CD4-positive, alpha-beta memory T cell (primary cell): Measurements from ENCODE around the gene GTF2A1. TPM values are rescaled to one million over a fixed set of nuclear protein-coding genes. Genes with fewer than 3 reads are reported as not detected.

Experiments
- CTCF ChIA-PET: fragments of 350-600 bp; sonication (Branson Sonifier 250); formaldehyde crosslinking; loops from one replicate; lab custom pipeline; 2021; ENCODE audit warnings: inconsistent platforms; ENCODE audit not compliant: partially characterized antibody; lab: Charles Lee
- POLR2A ChIA-PET: fragments of 350-600 bp; sonication (Branson Sonifier 250); formaldehyde crosslinking; loops from one replicate; lab custom pipeline; 2021; ENCODE audit not compliant: partially characterized antibody; lab: Charles Lee
- DNase-seq, 5 donors: peaks; one replicate each; pipeline versions ENCODE4 v3.0.0 to v3.0.0-alpha.2; 2020 to 2022; ENCODE audit warnings: mixed read lengths in 1 of 5
- H3K27ac ChIP-seq: one replicate; pipeline ENCODE4 v1.7.0; 2013; ENCODE audit warnings: low read depth, low read length
- H3K27me3 ChIP-seq: 2 replicates; pipeline ENCODE4 v1.7.0; 2013; ENCODE audit warnings: mild to moderate bottlenecking, low read length, moderate library complexity; ENCODE audit not compliant: insufficient read depth
- H3K36me3 ChIP-seq: 2 replicates; pipeline ENCODE4 v1.7.0; 2013; ENCODE audit warnings: mild to moderate bottlenecking, low read length, moderate library complexity; ENCODE audit not compliant: insufficient read depth
- H3K4me1 ChIP-seq: 2 replicates; pipeline ENCODE4 v1.7.0; 2013; ENCODE audit warnings: mild to moderate bottlenecking, low read length, moderate library complexity; ENCODE audit not compliant: insufficient read depth
- H3K4me3 ChIP-seq, 2 donors: one replicate each; pipeline ENCODE4 v1.7.0; 2013; ENCODE audit warnings: low read length in 2 of 2, mild to moderate bottlenecking in 1 of 2
- H3K9me3 ChIP-seq, 2 donors: one replicate each; pipeline ENCODE4 v1.7.0; 2013; ENCODE audit warnings: low read length in 2 of 2, control low read depth in 1 of 2; ENCODE audit not compliant: control insufficient read depth in 1 of 2
- H3K27ac Mint-ChIP-seq, 7 donors: one replicate each; pipeline ENCODE4 v1.8.0; 2020 to 2021; ENCODE audit warnings: mixed read lengths in 7 of 7, mild to moderate bottlenecking in 6 of 7, inconsistent platforms in 3 of 7, moderate library complexity in 3 of 7
- H3K27me3 Mint-ChIP-seq, 2 donors: one replicate each; pipeline ENCODE4 v1.8.0; 2020 to 2021; ENCODE audit warnings: mixed read lengths in 2 of 2
- H3K36me3 Mint-ChIP-seq, 2 donors: one replicate each; pipeline ENCODE4 v1.8.0; 2020 to 2021; ENCODE audit warnings: mixed read lengths in 2 of 2, inconsistent platforms in 1 of 2, mild to moderate bottlenecking in 1 of 2
- H3K4me1 Mint-ChIP-seq, 4 donors: one replicate each; pipeline ENCODE4 v1.8.0; 2020 to 2021; ENCODE audit warnings: mixed read lengths in 4 of 4, mild to moderate bottlenecking in 1 of 4
- H3K4me3 Mint-ChIP-seq, 8 donors: one replicate each; pipeline ENCODE4 v1.8.0; 2020 to 2021; ENCODE audit warnings: mixed read lengths in 8 of 8, mild to moderate bottlenecking in 7 of 8, moderate library complexity in 6 of 8, inconsistent platforms in 3 of 8
- H3K9me3 Mint-ChIP-seq, 8 donors: one replicate each; pipeline ENCODE4 v1.8.0; 2020 to 2021; ENCODE audit warnings: mixed read lengths in 8 of 8, mild to moderate bottlenecking in 5 of 8, inconsistent platforms in 3 of 8, moderate library complexity in 1 of 8
- intact Hi-C: fragments of 100-400 bp; cut with micrococcal nuclease; formaldehyde crosslinking; loops from one replicate; pipeline ENCODE4 v1.15.1; 2023
- polyA plus RNA-seq, 2 donors: library from polyadenylated mRNA; unstranded; fragments of 300-500 nt; fragmentation: Illumina TruSeq; gene quantifications; one replicate each; pipeline ENCODE4 v1.2.3, GENCODE V29; 2021
- total RNA-seq, 2 experiments: library from RNA; stranded (reverse); gene quantifications; one replicate each; pipeline ENCODE4 v1.2.3, GENCODE V29; 2021

Gene GTF2A1
- total and polyA plus RNA-seq, 4 experiments from 2014 or later = 8.9 to 40.8 (median 22.7) TPM

DNA sequence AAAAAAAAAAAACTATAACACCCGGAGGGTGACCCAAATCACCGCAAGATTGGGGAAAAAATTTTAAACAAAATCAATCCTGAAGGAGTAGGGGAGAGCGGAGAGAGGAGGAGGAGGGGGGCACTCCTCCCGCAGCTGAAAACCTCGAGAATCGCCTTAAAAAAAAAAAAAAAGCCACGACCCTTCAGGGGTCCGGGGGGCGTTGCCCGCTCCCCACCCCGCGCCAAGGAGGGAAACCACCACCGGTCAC is 254 bp downstream of the GTF2A1 start:
- no peak for DNase-seq
- Histone ChIP-seq H3K9me3 (no peaks in the 10 kb centered on the region), H3K36me3 (peaks cover 8% of the 10 kb centered on the region), H3K4me1 (peaks cover 39% of the 10 kb centered on the region), H3K27ac (peak overlapping the region; percentile 89), H3K4me3 (peak overlapping the region; percentile 61 to 81), H3K27me3 (no peaks in the 10 kb centered on the region)
- peaks cover 0 to 6% (median 0%) of the 10 kb centered on the region in 8 donors for H3K9me3 Mint-ChIP-seq
- ChIA-PET CTCF (interaction anchor here (1.2 to 1.5 kb wide), 3 partner anchors 50 to 261 kb away, joined by 3 to 8 read pairs (median 4); no protein-coding TSS in a partner anchor), POLR2A (interaction anchor here (0.6 to 3.8 kb wide), 23 partner anchors 9 to 312 kb away, joined by 3 to 49 read pairs (median 6); partner anchors contain the start of genes CEP128, SEL1L and TSHR)
- H3K27ac Mint-ChIP-seq = peak overlapping the region; percentile 96 to 99 (median 99)
- intact Hi-C loops = loop anchor here (5.0 kb wide), 1 partner anchor 252 kb away; no protein-coding TSS in a partner anchor
- no peaks in the 10 kb centered on the region for H3K27me3 Mint-ChIP-seq
- peaks cover 5 to 30% of the 10 kb centered on the region in 2 donors for H3K36me3 Mint-ChIP-seq
- peak overlapping the region; percentile 95 to 98 (median 96) for H3K4me3 Mint-ChIP-seq
- H3K4me1 Mint-ChIP-seq = peaks cover 18 to 54% (median 34%) of the 10 kb centered on the region in 4 donors

DNA sequence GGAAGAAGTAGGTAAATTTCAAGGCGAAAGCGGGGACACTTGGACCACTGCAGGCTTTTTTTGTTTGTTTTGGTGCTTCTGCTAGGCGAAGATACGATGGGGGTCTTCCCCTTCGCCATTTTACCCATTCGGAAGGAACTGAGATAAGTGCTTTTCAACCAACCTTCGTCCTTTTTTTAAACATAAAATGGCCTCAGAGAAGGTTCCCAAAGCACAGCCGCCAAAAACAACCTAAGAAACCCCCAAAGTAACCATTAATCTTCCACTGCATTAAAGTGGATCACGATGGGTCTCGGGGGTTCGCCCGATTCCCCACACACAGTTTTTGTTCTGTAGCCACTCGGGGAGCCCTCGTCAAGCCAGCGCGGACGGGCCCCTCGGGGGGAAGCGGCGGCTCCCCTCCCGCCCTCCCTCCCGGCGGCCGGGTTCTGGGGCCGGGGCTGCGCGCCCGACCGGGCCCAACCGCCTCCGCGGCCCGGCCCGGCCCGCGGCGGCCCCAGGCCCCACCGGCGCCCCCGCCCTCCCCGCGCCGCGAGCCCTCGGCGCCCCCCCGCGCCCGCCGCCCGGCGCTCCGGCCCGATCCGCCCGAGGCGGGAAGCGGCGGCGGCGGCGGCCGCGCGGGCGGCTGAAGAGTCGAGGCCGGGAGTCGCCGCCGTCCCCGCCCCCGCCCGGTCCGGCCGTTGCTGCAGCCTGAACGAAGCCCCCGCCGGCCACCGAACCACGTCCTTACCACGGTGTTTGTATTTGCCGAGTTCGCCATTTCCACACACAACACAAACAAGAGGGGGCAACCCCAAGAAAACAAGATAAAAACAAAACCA is 790 bp downstream of the GTF2A1 start:
- ChIA-PET POLR2A (interaction anchor here (0.6 to 3.8 kb wide), 27 partner anchors 9 to 313 kb away, joined by 3 to 49 read pairs (median 7); partner anchors contain the start of genes CEP128, SEL1L and TSHR), CTCF (interaction anchor here (1.3 to 1.5 kb wide), 4 partner anchors 49 to 265 kb away, joined by 3 to 17 read pairs (median 7); partner anchors contain the start of gene TSHR)
- H3K4me3 Mint-ChIP-seq = peak overlapping the region; percentile 98 to 100 (median 100)
- no peaks in the 10 kb centered on the region for H3K27me3 Mint-ChIP-seq
- Histone ChIP-seq H3K4me1 (peaks cover 44% of the 10 kb centered on the region), H3K27ac (peak overlapping the region; percentile 95), H3K36me3 (peaks cover 14% of the 10 kb centered on the region), H3K4me3 (peak overlapping the region; percentile 92 to 99), H3K27me3 (no peaks in the 10 kb centered on the region), H3K9me3 (no peaks in the 10 kb centered on the region)
- peaks cover 20 to 59% (median 36%) of the 10 kb centered on the region in 4 donors for H3K4me1 Mint-ChIP-seq
- DNase-seq = peak in 3 of 5 donors; percentile 68 to 76 (median 69)
- peaks cover 0 to 6% (median 0%) of the 10 kb centered on the region in 8 donors for H3K9me3 Mint-ChIP-seq
- intact Hi-C loops = loop anchor here (1.0 to 5.0 kb wide), 6 partner anchors 20 to 279 kb away; partner anchors contain the start of genes CEP128 and TSHR
- H3K27ac Mint-ChIP-seq = peak overlapping the region; percentile 99 to 100 (median 99)
- H3K36me3 Mint-ChIP-seq = peaks cover 10 to 34% of the 10 kb centered on the region in 2 donors

DNA sequence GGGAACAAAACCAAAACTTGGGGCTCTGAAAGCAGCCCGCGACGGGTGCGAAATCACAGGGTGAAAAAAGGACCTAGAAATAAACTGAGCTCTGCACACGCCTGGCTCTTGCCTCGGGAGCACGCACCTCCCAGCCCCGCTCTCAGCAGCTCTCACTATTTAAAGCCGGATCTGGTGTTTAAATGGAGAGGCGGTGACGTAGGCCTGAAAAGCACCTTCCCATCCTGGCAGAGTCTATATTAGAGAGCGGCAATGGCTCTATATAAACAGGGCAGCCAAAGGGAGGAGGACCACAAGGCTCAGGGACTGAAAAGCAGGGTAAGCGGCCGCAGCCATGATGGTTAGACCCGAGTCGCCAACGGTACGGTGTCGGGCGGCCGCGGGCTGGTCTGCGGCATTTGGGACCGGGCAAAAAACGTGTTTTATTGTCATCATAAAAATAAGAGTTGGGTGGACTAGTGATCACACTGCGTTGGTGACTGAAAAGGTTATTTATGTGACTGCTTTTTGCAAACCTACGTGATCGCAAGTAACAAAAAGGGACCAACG is 1.5 kb downstream of the GTF2A1 start:
- intact Hi-C loops = loop anchor here (1.0 to 5.0 kb wide), 5 partner anchors 19 to 278 kb away; partner anchors contain the start of genes CEP128 and TSHR
- ChIA-PET POLR2A (interaction anchor here (0.6 to 3.5 kb wide), 27 partner anchors 9 to 314 kb away, joined by 3 to 26 read pairs (median 5); partner anchors contain the start of genes CEP128 and SEL1L), CTCF (interaction anchor here (0.8 to 1.5 kb wide), 6 partner anchors 18 to 264 kb away, joined by 3 to 17 read pairs (median 4); partner anchors contain the start of gene TSHR)
- no peaks in the 10 kb centered on the region for H3K9me3 ChIP-seq
- Mint-ChIP-seq H3K9me3 (peaks cover 0 to 6% (median 0%) of the 10 kb centered on the region in 8 donors), H3K4me3 (peak overlapping the region; percentile 98 to 100 (median 100)), H3K27me3 (no peaks in the 10 kb centered on the region), H3K36me3 (peaks cover 14 to 37% of the 10 kb centered on the region in 2 donors), H3K4me1 (peaks cover 21 to 62% (median 38%) of the 10 kb centered on the region in 4 donors), H3K27ac (peak overlapping the region; percentile 99 to 100 (median 99))
- peak overlapping the region; percentile 92 to 99 for H3K4me3 ChIP-seq
- no peaks in the 10 kb centered on the region for H3K27me3 ChIP-seq
- peaks cover 14% of the 10 kb centered on the region for H3K36me3 ChIP-seq
- peak; percentile 91 to 96 (median 92) for DNase-seq
- H3K27ac ChIP-seq = peak overlapping the region; percentile 95
- peaks cover 44% of the 10 kb centered on the region for H3K4me1 ChIP-seq

DNA sequence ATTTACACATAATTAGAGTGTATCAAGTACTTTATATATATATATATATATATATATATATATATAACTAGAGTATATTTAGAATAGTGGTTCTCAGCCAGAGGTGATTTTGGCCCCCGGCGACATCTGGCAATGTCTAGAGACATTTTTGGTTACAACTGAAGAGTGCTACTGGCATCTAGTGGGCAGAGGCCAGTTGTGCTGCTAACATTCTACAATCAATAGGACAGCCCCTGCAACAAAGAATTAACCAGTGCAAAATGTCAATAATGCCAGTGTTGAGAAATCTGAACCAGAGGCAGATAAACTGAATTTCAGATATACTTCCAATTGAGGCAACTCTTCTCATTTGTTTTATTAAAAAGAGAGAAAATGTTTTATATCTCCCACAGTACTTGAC is 8.9 kb downstream of the GTF2A1 start:
- intact Hi-C loops = loop anchor here (1.0 kb wide), 1 partner anchor 216 kb away; no protein-coding TSS in a partner anchor
- ChIA-PET POLR2A (interaction anchor here (2.2 kb wide), 1 partner anchor 7 kb away, joined by 6 read pairs; no protein-coding TSS in a partner anchor), CTCF (interaction anchor here (0.9 to 3.6 kb wide), 7 partner anchors 9 to 285 kb away, joined by 3 to 20 read pairs (median 3); partner anchors contain the start of gene GTF2A1)
- no peaks in the 10 kb centered on the region for H3K27me3 Mint-ChIP-seq
- H3K4me3 ChIP-seq = no peak overlapping the region
- peaks cover 35 to 69% (median 44%) of the 10 kb centered on the region in 4 donors for H3K4me1 Mint-ChIP-seq
- no peaks in the 10 kb centered on the region for H3K27me3 ChIP-seq
- H3K9me3 Mint-ChIP-seq = no peaks in the 10 kb centered on the region
- no peak overlapping the region for H3K4me3 Mint-ChIP-seq
- H3K27ac Mint-ChIP-seq = peak overlapping the region in 3 of 7 donors; percentile 20 to 49 (median 37)
- H3K27ac ChIP-seq = no peak overlapping the region
- DNase-seq = peak; percentile 20 to 48 (median 26)
- peaks cover 23% of the 10 kb centered on the region for H3K4me1 ChIP-seq
- H3K36me3 Mint-ChIP-seq = peaks cover 49 to 83% of the 10 kb centered on the region in 2 donors
- H3K9me3 ChIP-seq = no peaks in the 10 kb centered on the region
- H3K36me3 ChIP-seq = peaks cover 32% of the 10 kb centered on the region

DNA sequence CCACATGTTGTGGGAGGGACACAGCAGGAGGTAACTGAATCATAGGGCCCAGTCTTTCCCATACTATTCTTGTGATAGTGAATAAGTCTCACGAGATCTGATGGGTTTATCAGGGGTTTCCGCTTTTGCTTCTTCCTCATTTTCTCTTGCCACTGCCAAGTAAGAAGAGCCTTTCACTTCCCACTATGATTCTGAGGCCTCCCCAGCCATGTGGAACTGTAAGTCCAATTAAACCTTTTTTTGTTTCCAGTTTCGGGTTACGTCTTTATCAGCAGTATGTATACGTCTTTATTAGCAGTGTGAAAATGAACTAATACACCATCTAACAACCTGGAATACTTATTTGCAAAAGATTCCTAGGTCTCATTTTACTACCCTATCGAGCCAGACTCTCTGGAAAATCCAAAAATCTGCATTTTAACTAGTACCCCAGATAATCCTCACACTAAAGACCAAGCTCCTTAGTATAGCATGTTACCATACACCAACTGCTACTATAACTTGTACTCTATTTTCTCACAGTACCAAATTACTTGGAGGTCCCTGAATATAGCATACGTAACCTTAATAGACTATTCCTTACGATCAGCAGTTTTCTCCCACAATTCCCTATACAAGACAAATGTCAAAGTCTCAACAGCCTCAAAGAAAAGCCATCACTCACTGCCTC is 11.5 kb downstream of the GTF2A1 start:
- H3K4me3 Mint-ChIP-seq = no peak overlapping the region
- no peak for DNase-seq

DNA sequence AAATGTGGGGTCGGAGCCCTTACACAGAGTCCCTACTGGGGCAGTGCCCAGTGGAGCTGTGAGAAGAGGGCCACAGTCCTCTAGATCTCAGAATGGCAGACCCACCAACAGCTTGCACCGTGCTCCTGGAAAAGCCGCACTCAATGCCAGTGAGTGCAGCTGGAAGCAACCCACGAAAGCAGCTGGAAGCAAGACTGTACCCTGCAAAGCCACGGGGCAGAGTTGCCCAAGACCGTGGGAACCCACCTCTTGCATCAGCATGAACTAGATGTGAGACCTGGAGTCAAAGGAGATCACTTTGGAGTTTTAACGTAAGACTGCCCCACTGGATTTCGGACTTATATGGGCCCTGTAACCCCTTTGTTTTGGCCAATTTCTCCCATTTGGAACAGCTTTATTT is 12.3 kb downstream of the GTF2A1 start:
- H3K4me1 Mint-ChIP-seq = peaks cover 38 to 69% (median 42%) of the 10 kb centered on the region in 4 donors
- Histone ChIP-seq H3K36me3 (peaks cover 28% of the 10 kb centered on the region), H3K27ac (no peak overlapping the region), H3K27me3 (no peaks in the 10 kb centered on the region), H3K4me3 (no peak overlapping the region), H3K4me1 (peaks cover 12% of the 10 kb centered on the region), H3K9me3 (no peaks in the 10 kb centered on the region)
- H3K27ac Mint-ChIP-seq = no peak overlapping the region
- H3K36me3 Mint-ChIP-seq = peaks cover 49 to 87% of the 10 kb centered on the region in 2 donors
- intact Hi-C loops = no loop called here
- POLR2A ChIA-PET = interaction anchor here (0.8 kb wide), 1 partner anchor 11 kb away, joined by 3 read pairs; no protein-coding TSS in a partner anchor
- H3K4me3 Mint-ChIP-seq = no peak overlapping the region
- H3K27me3 Mint-ChIP-seq = no peaks in the 10 kb centered on the region
- no peak for DNase-seq
- CTCF ChIA-PET = no interaction called here
- no peaks in the 10 kb centered on the region for H3K9me3 Mint-ChIP-seq

More for the DNA sequence above, 11.5 kb downstream of the GTF2A1 start:
- Mint-ChIP-seq H3K27ac (peak overlapping the region in 2 of 7 donors; percentile 43 to 64), H3K4me1 (peaks cover 35 to 63% (median 40%) of the 10 kb centered on the region in 4 donors), H3K9me3 (no peaks in the 10 kb centered on the region), H3K27me3 (no peaks in the 10 kb centered on the region), H3K36me3 (peaks cover 43 to 86% of the 10 kb centered on the region in 2 donors)
- Histone ChIP-seq H3K4me3 (no peak overlapping the region), H3K36me3 (peaks cover 25% of the 10 kb centered on the region), H3K4me1 (peaks cover 12% of the 10 kb centered on the region), H3K27ac (no peak overlapping the region), H3K27me3 (no peaks in the 10 kb centered on the region), H3K9me3 (no peaks in the 10 kb centered on the region)
- intact Hi-C loops = no loop called here
- ChIA-PET POLR2A (interaction anchor here (0.8 to 2.2 kb wide), 2 partner anchors 10 kb away, joined by 3 to 6 read pairs; no protein-coding TSS in a partner anchor), CTCF (interaction anchor here (3.6 kb wide), 1 partner anchor 213 kb away, joined by 20 read pairs; no protein-coding TSS in a partner anchor)
